COLO829 (cell line): ENCODE measurements around the gene C11orf98.
A peak's percentile ranks its signal among the peaks of the same experiment; 100 is the strongest.
"Not testable (repeated sequence)": the region's sequence is repeated elsewhere in the genome, so short reads cannot be mapped to it uniquely, and the experiment has no call there.

ENCODE experiments used
- DNase-seq: peaks from one replicate; pipeline ENCODE4 v3.0.0; 2012; ENCODE audit warnings: low spot score

The C11orf98 gene

GRCh38 chr11:62682518-62682917 is 17.5 kb upstream of the C11orf98 start:
- no peak for DNase-seq

GRCh38 chr11:62680825-62681240 is 15.8 kb upstream of the C11orf98 start:
- DNase-seq = peak; percentile 79

GRCh38 chr11:62678770-62679696 is 14.0 kb upstream of the C11orf98 start, which contains the start of gene UBXN1:
TSS of gene UBXN1 (minus strand) at chr11:62679073. CDS start at chr11:62678923, 150 bp downstream.
- peak; percentile 90 for DNase-seq

GRCh38 chr11:62678433-62678769 is 13.4 kb upstream of the C11orf98 start:
- DNase-seq = no peak

GRCh38 chr11:62677714-62678113 is 12.7 kb upstream of the C11orf98 start:
- DNase-seq = no peak

GRCh38 chr11:62677156-62677555 is 12.1 kb upstream of the C11orf98 start:
- DNase-seq = no peak

- DNase-seq = no peak
These were observed 11.7 kb upstream of the C11orf98 start for GRCh38 chr11:62676698-62677097.

GRCh38 chr11:62675415-62675814 is 10.4 kb upstream of the C11orf98 start:
- DNase-seq = not testable (repeated sequence)

GRCh38 chr11:62673196-62673525 is 8.2 kb upstream of the C11orf98 start:
- DNase-seq = no peak

- peak; percentile 90 for DNase-seq
These were observed 6.8 kb upstream of the C11orf98 start, which contains the start of the genes LBHD1 and UQCC3 for GRCh38 chr11:62671608-62672389. TSS of gene LBHD1 (minus strand) at chr11:62672267. CDS start at chr11:62670031, 2,236 bp downstream. TSS of gene UQCC3 (plus strand) at chr11:62671673. CDS start at chr11:62671746, 73 bp downstream.

- no peak for DNase-seq
These were observed 6.2 kb upstream of the C11orf98 start for GRCh38 chr11:62671236-62671607.

- no peak for DNase-seq
These were observed 4.6 kb upstream of the C11orf98 start for GRCh38 chr11:62669420-62670161.

- no peak for DNase-seq
These were observed 2.5 kb upstream of the C11orf98 start for GRCh38 chr11:62667460-62667859.

GRCh38 chr11:62666259-62666926 is 1.4 kb upstream of the C11orf98 start:
- DNase-seq = no peak

- no peak for DNase-seq
These were observed 719 bp upstream of the C11orf98 start for GRCh38 chr11:62665599-62666258.

- no peak for DNase-seq
These were observed 470 bp downstream of the C11orf98 start for GRCh38 chr11:62664405-62665074.

- no peak for DNase-seq
These were observed 8.1 kb downstream of the C11orf98 start for GRCh38 chr11:62656796-62657429.

- DNase-seq = no peak
These were observed 10.7 kb downstream of the C11orf98 start for GRCh38 chr11:62654297-62654696.

GRCh38 chr11:62652161-62653006 is 12.6 kb downstream of the C11orf98 start:
- DNase-seq = no peak
